ENCODE measurements around the gene SMTN.
A peak's percentile ranks its signal among the peaks of the same experiment; 100 is the strongest.
"Not testable (repeated sequence)": the region's sequence is repeated elsewhere in the genome, so short reads cannot be mapped to it uniquely, and the experiment has no call there.

Gene SMTN

DNA sequence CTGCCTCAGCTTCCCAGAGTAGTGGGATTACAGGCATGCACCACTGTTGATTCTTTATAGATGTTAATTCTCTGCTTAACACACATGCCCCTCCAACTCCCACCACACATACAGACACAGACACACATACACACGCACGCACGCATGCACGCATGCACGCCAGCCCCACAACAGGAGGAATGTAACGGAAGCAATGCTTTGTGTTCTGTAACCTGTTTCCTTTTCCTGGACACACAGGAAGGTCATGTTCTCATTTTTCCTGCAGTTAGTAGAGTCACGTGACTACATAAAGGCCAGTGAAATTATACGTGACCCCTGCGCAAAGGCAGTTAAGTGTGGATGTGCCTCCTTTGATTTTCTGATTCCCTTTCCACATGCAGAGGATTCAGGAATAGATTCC lies 8.0 kb upstream of the SMTN start:
- DNase-seq (ENCODE audit: low read depth) = not testable (repeated sequence)

DNA sequence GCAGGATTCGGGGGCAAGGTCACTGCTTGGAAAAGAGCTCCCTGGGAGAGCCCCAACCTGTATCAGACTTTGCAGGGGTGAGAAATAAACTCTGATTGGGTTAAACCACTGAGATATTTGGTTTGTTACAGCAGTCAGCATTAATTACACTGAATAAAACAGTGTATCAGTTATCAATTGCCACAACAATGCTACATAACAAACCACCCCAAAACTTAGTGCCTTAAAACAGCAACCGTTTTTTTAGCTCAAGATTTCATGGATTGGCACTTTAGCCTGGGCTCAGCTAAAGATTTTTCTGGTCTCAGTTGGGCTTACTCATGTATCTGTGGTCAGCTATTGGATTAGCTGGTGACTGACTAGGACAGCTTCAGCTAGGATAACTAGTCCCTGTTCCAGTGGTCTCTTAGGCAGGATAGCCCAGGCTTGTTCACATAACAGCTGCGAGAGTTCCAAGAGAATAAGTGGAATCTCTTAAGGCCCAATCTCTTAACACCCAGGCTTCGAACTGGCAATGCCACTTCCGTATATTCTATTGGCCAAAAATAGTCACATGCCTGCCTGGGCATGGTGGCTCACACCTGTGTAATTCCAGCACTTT lies 7.5 kb upstream of the SMTN start:
- not testable (repeated sequence) for DNase-seq (ENCODE audit: low read depth)

DNA sequence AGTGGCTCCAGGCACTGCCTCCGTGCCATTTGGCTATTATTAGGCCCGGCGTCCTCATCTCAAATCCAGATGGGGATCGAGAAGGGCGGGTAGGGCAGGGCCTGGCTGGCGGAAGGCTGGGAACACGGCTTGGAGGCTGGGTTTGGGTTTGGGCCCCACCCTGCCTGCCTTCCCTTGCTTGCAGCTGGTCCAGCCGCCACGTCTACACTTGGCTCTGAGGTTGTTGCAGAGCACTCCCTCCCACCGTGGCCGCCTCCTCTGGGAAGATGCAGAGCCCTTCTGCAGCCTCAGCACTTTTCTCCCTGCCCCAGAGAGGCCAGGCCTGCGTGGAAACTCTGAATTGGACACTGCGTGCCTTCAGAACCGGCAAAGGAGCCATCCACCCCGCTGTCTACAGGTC lies 5.2 kb upstream of the SMTN start:
- no peak for DNase-seq (ENCODE audit: low read depth)

DNA sequence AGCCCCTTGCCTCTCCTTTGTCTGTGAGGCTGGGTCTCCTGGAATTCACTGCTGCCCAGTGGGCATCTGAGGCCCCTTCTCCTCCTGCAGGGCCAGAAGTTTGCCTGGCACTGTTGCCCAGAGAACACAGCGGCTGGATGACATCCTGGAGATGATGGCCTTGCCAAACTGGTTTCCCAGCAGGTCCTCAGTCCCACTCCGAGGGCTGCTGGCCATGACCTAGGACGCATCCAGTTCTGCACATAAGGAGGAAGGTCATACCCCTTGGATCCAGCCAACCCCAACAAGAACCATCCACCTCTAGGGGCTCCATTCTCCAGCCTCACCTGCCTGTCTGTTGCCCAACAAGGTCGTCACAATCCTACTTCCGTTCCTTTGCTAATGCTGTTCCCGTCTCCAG lies 3.4 kb upstream of the SMTN start:
- no peak for DNase-seq (ENCODE audit: low read depth)

DNA sequence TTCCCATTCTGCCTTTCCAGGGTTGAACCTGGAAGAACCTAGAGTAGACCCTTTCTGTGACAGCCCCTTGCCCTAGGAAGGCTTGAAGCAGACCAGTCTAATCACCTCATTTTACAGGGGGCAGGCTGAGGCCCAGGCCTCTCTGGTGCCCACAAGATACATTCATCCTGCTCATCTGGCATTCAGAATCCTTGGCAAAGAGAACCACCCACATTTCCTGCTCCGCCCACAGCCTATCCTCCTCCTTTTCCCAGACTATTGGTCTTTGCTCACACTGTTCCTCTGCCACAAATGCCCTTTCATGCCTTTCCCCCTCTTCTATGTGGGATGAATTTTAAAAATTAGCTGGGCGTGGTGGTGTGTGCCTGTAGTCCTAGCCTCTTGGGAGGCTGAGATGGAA lies 2.7 kb upstream of the SMTN start:
- DNase-seq (ENCODE audit: low read depth) = not testable (repeated sequence)

DNA sequence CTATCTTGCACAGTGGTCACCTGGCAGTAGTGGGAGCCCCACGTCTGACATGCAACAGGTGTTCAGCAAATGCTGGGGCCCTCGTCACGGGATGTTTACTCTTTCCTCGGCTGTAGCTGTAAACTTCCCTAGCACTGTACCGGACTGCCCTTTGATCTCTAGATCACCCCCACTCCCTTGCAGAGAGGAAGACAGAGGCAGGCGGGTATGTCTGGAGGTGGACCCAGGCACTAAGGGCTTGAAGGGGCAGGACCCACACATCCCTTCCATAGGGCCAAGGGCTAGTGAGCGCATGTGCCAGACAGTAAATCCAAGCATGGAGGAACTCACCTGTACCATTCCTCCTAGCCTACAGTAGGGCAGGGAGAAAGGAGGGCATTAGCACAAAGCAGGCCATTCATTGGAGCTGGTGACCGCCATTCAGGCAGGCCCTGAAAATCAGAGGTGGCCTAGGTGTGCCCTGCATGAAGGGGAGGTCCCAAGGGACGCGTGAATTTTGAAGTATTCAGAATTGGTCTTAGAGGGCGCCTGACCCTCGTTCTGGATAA lies 1.9 kb upstream of the SMTN start:
- no peak for DNase-seq (ENCODE audit: low read depth)

DNA sequence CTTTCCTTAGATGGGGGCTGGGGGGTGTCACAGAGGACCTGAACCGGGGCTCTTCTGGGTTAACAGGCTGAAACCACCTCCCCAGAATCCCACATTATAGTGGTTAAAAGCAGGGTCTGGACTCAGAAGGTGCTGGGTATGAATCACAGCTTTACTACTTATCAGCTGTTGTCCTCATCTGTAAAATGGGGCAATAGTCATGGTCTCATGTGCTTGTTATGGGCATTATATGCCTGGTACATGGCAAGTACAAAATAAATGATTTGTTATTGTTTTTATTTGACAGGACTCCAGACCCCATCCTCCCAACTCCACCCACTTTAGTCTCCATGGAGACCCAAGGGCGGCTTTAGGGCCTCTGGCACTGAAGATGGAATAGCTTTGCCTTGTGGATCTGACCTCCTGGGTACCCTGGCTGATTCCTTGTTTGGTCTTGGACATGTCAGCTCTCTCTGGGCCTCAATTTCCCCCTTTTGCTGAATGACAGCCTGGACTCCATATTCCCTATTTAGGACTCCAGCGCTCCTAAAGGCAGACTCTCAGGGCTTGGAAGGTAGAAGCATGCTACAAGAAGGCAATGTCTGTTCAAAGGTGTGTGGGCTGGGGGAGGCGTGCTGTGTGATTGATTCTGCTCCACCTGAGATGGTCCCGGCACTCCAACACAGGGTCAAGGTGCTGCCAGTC lies 812 bp upstream of the SMTN start:
- no peak for DNase-seq (ENCODE audit: low read depth)

DNA sequence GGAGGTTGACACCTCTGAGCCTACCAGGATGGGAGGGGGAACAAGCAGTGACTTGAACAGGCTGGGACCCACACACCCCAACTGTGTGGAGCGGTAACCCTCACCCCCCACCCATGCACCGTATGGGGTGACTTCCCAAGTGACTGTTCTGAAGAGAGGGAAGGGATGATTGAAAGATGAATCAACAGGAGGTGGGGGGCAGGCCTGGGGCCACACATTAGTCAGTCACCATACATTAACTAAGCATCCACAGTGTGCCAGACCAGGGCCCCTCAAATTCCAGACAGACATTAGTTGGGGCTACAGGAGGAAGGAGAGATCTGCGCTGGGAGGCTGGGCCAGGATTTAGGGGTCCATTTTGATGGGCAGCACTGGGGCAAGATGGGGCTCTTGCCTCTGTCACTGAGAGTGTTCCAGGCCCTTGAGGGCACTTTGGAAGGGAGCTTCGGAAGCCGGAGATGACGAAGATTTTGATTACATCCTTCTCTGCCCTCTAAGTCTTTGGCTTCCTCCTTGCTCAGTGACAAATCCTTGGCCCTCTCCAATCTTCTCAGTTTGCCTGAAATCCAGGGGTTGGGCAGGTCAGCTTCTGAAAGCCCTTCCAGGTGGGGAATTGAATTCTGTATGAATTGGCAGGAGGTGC lies 966 bp downstream of the SMTN start:
- no peak for DNase-seq (ENCODE audit: low read depth)

DNA sequence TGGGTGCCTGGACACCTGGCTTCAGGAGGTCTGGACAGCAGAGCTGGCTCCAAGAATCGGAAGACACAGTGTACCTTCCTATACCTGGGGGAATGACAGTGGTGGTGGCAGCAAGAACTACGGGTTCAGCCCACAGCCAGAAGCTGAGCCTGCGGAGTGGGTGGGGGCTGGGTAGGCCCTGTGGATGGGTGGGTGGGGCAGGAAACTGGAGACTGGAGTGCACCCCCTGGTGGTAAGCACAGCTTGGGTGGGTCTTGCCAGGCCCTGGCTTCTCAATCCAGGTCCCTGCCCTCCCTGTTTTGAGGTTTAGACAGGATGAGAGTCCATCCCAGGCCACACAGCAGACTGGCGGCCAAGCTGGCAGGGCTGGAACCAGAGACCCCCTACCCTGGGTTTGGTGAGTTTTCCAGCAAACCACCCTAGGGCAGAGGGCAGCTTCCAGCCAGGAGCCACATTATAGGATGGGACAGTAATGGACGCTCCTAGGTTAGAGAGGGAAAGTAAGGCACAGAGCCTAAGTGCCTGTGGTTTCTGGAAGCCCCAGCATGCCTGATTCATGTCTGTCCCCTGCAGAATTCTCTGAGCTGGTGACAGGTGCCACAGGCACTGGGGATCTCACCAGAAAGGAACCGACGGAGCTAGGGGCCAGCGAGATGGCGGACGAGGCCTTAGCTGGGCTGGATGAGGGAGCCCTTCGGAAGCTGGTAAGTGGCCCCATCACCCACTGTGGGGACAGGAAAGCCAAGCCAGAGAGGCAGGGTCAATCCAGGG lies 1.7 kb downstream of the SMTN start:
- peak; percentile 42 for DNase-seq (ENCODE audit: low read depth)

DNA sequence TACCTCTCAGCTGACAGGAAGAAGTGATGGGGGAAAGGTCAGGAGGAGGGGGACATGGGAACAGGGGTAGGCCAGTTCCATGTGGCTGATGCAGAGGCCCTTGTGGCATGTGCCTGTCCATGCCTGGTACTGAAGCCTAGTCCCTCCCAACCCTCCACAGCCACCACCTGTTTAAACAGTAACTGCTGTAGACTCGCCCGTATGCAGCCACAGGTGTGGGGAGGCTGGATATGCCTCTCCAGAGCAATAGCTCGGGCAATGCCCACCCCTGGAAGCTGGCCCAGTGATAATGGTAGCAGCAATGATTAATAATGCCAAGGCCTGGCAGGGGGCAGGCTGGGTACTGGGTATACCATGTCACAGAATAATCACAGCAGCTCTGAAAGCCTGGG lies 2.3 kb downstream of the SMTN start:
- no peak for DNase-seq (ENCODE audit: low read depth)

DNA sequence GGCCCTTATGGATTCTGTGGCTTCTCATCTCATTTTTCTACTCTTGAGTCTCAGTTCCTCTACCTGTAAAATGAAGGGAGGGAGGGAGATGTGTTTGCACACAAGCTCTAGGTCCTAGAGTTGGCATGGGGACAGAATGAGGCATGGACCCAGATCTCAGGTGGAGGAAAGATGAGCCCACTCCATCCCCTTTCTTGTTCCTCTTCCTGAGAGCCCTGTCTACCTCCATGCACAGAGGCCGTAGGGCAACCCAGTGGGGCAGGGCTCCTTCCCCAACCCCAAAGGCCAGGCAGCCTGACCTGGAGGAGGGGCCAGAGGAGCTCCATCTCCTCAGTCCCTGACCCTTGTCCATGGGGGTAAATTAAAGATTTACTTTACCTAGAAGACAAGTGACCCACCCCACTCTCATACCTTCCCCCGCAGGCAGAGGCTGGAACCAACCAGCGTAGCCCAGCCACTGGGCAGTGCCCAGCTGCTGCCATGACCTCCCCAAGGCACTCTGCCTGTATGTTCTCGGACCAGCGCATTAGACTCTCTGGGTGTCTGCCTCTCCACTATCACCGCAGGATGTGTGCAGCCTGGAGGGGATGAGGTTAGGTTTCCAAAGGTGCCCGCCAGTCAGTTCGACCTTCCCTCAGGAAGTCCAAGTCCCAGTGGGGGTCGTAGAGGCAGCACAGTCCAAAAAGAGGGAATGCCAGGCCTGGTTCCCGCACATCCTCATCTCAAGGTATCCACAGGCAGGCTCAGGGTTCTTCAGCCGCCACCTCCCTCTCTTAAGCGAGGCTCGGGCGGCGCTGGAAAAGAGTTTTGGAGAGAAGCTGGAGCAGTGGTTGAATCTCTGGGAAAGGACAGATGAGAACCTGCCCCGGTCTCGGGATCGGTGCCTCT lies 3.0 kb downstream of the SMTN start:
- no peak for DNase-seq (ENCODE audit: low read depth)

DNA sequence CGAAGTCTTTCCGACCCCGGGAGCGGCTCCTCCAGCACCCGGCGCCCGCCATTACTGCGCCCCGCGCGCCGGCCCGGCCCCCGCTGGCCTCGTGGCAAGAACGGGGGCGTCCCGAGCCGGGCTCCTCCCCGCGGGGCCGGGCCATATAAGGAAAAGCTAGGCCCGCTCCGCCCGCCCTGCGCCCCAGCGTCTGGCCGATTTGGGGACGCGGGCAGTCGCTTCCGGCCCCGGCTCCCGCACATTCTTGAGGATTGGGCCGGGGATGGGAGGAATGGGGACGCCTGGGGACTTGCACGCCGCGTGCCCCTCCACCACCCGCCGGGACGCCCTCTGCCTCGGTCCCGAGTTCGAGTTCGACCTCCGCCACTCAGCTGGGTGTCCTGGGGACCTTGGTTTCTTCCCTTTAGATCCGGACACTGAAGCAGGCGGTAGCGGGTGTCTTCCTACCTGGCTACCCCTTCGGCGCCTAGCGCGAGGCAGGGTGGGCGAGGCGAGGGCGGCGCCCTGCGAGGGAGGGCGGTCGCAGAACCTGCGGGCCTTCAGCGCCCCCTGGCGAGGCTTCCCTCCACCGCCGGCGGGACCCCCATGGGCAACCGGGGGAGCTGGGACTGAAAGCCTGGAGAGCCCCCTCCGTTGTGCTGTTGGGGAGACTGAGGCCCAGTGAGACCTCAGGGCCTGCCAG lies 3.8 kb downstream of the SMTN start:
- DNase-seq (ENCODE audit: low read depth) = peak; percentile 82

DNA sequence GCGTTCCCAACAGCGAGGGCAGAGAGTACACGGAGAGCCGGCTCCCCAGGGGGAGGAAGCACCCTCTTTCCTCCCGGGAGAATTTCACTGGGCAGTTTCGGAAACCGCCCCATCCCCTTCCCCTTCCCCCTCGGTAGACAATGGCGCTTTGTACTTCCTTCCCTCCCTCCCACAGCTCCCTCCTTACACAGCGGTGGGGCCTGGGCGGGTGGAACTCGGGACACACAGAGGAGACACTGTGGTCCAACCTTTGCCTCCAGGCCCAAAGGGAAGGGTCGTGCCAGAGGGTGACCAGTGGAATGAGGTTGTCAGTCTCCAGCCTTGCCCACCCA lies 4.3 kb downstream of the SMTN start:
- no peak for DNase-seq (ENCODE audit: low read depth)

DNA sequence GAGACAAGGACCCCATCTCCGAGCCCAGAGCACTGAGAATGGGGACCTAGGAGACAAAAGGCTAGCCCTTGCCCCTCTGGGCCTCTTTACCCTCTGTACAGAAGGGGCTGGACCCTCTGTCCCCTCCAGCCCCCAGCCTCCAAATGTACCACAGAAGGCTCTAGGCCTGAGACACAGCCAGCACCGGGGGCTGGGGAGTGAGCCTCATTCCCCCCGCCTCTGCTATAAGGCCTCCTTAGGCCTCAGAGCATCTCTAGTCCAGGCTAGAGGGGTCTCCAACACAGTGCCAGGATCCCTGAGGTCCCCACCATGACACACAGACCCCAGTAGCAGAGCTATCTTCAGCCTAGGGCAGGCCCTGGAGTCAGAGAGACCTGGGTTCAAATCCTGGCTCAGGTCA lies 4.8 kb downstream of the SMTN start:
- no peak for DNase-seq (ENCODE audit: low read depth)

DNA sequence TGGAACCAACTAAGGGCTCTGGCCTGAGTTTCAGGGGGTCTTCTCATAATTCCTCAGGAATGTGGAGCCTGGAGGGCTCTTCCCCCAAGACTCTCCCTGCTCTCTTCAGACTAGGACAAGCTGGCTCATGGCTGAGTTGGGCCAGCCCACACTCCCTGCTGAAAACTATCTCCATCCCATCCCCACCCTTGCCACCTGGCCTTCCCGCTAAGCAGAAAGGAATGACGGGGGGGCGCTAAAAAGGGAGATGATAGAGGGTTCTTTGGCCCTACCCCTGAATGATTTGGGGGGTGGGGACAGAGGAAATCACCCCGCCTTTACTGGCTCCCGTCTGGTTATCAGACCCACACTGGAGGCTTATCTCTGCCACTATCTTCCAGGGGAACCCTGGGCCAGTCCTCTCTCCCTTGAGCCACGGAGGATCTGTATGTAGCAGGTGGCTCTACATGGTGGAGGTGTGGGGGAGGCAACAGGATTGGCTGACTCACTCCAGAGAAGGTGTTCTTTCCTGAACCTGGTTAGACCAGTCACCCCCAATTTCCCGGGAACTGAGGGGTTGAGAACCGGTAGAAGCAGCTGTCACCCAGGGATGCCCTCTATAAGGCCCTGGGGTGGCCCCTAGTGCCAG lies 5.7 kb downstream of the SMTN start:
- no peak for DNase-seq (ENCODE audit: low read depth)

DNA sequence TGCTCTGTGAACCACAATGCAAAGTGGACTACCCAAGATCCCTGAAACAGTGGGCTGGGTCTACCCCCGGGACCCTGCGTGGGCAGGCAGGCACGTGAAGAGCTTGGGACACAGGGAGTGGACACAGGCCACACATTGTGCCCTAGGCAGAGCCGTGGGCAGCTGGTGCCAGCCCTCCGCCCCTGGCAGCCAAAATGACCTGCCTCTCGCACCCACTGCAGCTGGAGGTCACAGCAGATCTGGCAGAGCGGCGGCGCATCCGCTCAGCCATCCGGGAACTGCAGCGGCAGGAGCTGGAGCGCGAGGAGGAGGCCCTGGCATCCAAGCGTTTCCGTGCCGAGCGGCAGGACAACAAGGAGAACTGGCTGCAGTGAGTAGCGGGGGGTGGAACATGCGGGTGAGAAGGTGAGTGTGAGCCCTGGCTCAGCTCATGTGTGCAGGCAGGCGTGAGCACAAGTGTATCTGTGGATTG lies 6.7 kb downstream of the SMTN start:
- DNase-seq (ENCODE audit: low read depth) = no peak

DNA sequence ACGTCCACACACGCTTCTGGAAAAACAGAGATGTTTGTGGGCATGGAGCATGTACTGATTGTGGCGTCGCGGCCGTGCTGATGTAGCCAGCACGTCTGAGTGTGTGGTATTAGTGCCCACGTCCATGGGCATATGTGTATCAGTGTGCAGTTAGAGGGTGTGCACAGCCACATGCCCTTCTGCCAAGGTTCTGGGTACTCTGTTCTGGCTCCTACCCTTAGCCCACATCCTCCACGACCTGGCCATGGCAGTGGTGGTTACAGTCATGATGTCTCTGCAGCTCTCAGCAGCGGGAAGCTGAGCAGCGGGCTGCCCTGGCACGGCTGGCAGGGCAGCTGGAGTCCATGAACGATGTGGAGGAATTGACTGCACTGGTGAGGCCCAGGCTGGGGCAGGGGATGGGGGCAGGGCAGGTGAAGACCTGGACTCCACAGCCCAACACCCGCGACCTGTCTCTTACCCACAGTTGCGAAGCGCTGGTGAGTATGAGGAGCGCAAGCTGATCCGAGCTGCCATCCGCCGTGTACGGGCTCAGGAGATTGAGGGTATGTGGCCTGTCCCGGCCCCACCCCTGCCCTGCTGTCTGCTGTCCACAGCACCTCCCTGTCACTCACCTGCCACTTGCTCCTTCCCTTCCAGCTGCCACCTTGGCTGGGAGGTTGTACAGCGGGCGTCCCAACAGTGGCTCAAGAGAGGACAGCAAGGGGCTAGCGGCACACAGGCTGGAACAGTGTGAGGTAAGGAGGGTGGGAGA lies 7.3 kb downstream of the SMTN start:
- DNase-seq (ENCODE audit: low read depth) = no peak

DNA sequence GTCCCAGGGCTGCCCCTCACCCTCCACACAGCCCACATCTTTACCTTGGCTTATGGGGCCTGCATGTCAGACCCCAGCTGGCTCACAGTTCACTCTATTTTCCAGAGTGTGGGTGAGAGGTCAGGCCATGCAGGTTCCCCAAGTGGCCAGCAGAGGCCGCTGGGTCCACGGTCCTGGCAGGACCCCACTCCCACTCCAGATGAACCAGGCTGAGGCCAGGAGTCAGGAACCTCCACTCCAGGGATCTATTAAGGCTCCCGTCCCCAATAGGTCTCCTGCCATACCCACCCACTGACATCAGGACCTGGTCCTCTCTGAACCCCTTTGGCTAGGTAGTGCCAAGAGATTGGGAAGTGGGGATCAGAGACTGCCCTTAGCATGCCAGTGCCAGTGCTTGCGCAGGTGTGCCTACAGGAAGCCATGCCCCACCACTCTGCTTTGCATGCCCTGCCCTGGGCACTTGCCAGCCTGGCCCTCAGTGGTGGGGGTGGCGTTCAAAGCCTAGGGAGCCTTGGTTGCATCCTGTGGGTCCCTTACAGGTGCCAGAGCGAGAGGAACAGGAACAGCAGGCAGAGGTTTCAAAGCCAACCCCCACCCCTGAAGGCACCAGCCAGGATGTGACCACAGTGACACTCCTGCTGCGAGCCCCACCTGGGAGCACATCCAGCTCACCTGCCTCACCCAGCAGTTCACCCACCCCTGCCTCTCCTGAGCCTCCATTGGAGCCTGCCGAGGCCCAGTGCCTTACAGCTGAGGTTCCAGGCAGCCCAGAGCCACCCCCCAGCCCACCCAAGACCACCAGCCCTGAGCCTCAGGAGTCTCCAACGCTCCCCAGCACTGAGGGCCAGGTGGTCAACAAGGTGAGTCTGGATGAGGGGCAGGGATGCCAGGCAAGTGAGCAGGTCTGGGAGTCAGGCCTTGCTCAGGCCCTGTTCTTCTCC lies 8.3 kb downstream of the SMTN start:
- no peak for DNase-seq (ENCODE audit: low read depth)
